Epidermal melanocyte (primary cell): ENCODE results near the gene DNTT.

Experiments
- DNase-seq: peaks from one replicate; pipeline ENCODE4 v3.0.0; 2011; ENCODE audit warnings: low spot score; ENCODE audit not compliant: insufficient read length

The DNTT gene

GRCh38 chr10:96377816-96378294, 73.6 kb downstream of the DNTT start:
- DNase-seq, result no peak

- no peak for DNase-seq
Observed at GRCh38 chr10:96378741-96379140, 74.5 kb downstream of the DNTT start.

- DNase-seq, result no peak
Observed at GRCh38 chr10:96379758-96380157, 75.5 kb downstream of the DNTT start.

DNA sequence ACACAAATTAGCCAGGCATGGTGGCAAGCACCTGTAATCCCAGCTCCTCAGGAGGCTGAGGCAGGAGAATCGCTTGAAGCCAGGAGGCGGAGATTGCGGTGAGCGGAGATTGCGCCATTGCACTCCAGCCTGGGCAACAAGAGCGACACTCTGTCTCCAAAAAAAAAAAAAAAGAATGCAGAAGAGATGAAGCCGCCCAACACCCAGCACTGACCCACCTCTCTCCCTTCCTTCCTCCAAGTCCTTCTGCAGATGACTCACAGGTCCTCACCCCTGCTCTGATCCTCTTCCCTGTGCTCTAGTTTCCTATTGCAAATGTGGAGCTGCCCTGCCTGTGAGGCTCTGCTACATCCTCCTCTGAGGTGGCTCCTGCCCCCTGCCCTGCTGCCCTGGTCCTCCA, 76.6 kb downstream of the DNTT start:
- no peak for DNase-seq

- DNase-seq, result no peak
Observed at GRCh38 chr10:96384506-96384905, 80.3 kb downstream of the DNTT start.

DNA sequence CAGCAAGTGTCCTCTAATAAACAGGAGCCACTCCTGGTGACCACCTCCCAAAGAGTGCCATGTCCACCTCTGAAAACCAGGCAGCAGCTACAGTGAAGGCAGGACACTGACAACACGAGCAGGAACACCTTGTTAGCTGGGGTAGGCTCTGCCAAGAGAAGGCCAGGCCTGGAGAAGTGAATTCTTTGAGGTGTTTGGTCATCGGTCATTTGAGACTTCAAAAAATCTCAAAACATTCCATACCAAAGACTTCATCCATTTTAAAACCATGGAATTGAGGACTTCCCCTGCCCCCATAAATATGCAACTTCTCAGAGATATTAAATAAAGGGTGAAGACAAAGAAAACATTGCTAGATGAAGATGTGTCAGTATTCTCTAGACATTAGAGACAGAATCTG, 82.9 kb downstream of the DNTT start:
- no peak for DNase-seq

- no peak for DNase-seq
Observed at GRCh38 chr10:96387601-96388000, 83.4 kb downstream of the DNTT start.
